Right atrium auricular region (tissue), 2 donors: ENCODE measurements around the gene DISP2. TPM values are rescaled to one million over a fixed set of nuclear protein-coding genes. Genes with fewer than 3 reads are reported as not detected.

Experiments
- DNase-seq: peaks from one replicate; pipeline ENCODE4 v3.0.0-alpha.2; 2019; ENCODE audit warnings: low spot score
- H3K27ac ChIP-seq, 2 donors: fragments of 200-600 bp; sonication (generic); 1 replicate in 1 of 2; 2 replicates in 1 of 2; pipeline ENCODE4 v1.5.1; 2016 to 2019
- H3K27me3 ChIP-seq, 2 donors: fragments of 200-600 bp; sonication (generic); one replicate each; pipeline versions ENCODE4 v1.5.1 to v1.6.0; 2017 to 2019
- H3K36me3 ChIP-seq: fragments of 200-600 bp; sonication (generic); one replicate; pipeline ENCODE4 v1.5.1; 2016
- H3K4me1 ChIP-seq, 2 donors: fragments of 200-600 bp; sonication (generic); one replicate each; pipeline versions ENCODE4 v1.5.1 to v1.6.0; 2017 to 2019
- H3K4me3 ChIP-seq, 2 donors: fragments of 200-600 bp; sonication (generic); 1 replicate in 1 of 2; 2 replicates in 1 of 2; pipeline ENCODE4 v1.5.1; 2017 to 2019; ENCODE audit warnings: mild to moderate bottlenecking in 1 of 2, moderate library complexity in 1 of 2
- H3K9me3 ChIP-seq, 2 donors: fragments of 200-600 bp; sonication (generic); one replicate each; pipeline ENCODE4 v1.5.1; 2019
- total RNA-seq, 2 donors: library from RNA; depleted of rRNA; stranded (reverse); fragments of >200 nt; gene quantifications; one replicate each; pipeline ENCODE4 v1.1.0, GENCODE V29; 2016
- TF ChIP-seq, protein P1 (sequence below), 2 donors: fragments of 200-600 bp; sonication (generic); IDR thresholded peaks; one replicate each; pipeline ENCODE4 v1.5.1; 2019; ENCODE audit warnings: antibody characterized with exemption in 2 of 2

Gene DISP2
- total RNA-seq, 2 donors from 2014 or later, result 0.11 to 0.20 TPM

DNA sequence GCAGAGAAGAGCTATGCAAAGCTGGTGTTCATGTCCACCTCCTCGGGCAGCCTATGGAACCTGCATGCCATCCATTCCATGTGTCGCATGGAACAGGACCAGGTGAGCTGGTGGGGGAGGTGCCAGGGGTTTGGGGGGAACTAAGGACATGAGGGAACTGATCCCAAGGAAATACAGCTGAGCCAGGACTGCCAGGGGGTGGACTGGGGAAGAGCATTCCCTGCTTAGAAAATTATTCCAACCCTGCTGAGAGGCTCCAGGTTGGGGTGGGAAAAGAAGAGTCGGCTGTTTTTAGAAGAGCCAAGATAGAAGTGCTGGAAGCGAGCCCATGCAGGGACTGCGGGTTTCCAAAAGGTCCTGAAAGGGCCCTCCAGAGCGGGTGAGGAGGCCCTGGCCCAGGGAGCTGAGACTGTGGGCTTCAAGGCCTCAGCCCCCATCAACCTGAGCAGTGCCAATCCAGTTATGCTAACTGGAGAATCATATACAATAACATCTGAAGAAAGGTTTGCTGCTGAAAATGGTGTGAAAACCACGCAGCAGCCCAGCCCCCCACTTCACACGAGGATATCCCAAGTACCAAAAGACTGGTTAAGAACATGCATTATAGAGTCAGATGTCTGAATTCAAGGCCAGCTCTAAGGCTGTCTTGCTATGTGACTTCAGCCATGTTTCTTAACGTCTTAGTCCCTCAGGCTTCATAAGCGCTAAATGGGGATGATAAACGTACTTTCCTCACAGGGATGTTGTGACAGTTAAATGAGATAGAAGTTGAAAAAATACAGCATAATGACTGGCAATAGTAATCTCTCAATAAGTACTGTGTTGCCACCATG lies 7.8 kb downstream of the DISP2 start:
- Histone ChIP-seq H3K27ac (peak overlapping the region; percentile 77 to 83), H3K36me3 (no peaks in the 10 kb centered on the region), H3K4me1 (peaks cover 0 to 32% of the 10 kb centered on the region in 2 donors), H3K27me3 (no peaks in the 10 kb centered on the region), H3K4me3 (no peak overlapping the region), H3K9me3 (no peaks in the 10 kb centered on the region)
- DNase-seq, result no peak
- TF ChIP-seq, protein P1, sequence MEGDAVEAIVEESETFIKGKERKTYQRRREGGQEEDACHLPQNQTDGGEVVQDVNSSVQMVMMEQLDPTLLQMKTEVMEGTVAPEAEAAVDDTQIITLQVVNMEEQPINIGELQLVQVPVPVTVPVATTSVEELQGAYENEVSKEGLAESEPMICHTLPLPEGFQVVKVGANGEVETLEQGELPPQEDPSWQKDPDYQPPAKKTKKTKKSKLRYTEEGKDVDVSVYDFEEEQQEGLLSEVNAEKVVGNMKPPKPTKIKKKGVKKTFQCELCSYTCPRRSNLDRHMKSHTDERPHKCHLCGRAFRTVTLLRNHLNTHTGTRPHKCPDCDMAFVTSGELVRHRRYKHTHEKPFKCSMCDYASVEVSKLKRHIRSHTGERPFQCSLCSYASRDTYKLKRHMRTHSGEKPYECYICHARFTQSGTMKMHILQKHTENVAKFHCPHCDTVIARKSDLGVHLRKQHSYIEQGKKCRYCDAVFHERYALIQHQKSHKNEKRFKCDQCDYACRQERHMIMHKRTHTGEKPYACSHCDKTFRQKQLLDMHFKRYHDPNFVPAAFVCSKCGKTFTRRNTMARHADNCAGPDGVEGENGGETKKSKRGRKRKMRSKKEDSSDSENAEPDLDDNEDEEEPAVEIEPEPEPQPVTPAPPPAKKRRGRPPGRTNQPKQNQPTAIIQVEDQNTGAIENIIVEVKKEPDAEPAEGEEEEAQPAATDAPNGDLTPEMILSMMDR (IDR thresholded peaks at IDR 0.05), result no peak

DNA sequence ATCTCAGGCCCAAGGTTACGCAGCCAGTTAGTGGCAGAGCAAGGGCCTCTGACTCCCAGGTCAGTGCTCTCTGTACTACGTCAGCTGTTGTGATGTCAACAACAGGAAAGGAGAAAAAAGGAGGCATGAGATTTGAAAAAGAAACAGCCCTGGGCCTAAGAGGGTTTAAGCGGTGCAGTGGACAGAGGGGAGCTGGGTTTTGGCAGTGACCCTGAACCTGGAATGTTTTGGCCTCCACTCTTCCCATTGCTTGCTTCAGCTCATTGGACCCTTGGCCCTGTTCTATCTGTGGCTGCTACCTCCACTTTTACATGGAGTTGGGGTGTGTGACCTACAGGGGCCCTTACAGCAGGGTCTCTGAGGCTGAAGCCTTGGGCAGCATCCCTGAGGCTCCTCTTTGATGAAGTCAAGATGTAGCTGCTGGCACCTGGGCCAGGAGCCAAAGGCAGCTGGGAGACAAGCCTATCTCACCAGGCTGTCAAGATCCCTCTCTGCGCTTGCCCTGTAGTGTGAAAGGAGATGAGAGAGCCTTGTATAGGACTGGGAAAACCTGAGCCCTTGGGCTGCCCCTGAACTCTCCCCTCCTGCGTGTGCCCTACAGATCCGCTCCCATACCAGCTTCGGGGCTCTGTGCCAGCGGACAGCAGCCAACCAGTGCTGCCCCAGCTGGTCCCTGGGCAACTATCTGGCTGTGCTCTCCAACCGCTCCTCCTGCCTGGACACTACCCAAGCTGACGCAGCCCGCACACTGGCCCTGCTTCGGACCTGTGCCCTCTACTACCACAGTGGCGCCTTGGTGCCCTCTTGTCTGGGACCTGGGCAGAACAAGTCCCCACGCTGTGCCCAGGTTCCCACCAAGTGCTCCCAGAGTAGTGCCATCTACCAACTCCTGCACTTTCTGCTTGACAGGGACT lies 8.7 kb downstream of the DISP2 start:
- Histone ChIP-seq H3K4me3 (no peak overlapping the region), H3K36me3 (no peaks in the 10 kb centered on the region), H3K4me1 (peaks cover 0 to 32% of the 10 kb centered on the region in 2 donors), H3K27ac (peak overlapping the region; percentile 77 to 83), H3K9me3 (no peaks in the 10 kb centered on the region), H3K27me3 (no peaks in the 10 kb centered on the region)
- DNase-seq, result no peak
- TF ChIP-seq, protein P1 (IDR thresholded peaks at IDR 0.05), result no peak

DNA sequence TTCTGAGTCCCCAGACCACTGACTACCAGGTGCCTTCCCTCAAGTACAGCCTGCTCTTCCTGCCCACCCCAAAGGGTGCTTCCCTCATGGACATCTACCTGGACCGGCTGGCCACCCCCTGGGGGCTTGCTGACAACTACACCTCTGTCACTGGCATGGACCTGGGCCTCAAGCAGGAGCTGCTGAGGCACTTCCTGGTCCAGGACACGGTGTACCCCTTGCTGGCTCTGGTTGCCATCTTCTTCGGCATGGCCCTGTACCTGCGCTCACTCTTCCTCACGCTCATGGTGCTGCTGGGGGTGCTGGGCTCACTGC lies 9.3 kb downstream of the DISP2 start:
- Histone ChIP-seq H3K9me3 (no peaks in the 10 kb centered on the region), H3K27ac (peak overlapping the region; percentile 77 to 83), H3K4me1 (peaks cover 0 to 32% of the 10 kb centered on the region in 2 donors), H3K27me3 (no peaks in the 10 kb centered on the region), H3K36me3 (no peaks in the 10 kb centered on the region), H3K4me3 (peak overlapping the region in 1 of 2 donors; percentile 41)
- DNase-seq, result no peak
- TF ChIP-seq, protein P1 (IDR thresholded peaks at IDR 0.05), result no peak

DNA sequence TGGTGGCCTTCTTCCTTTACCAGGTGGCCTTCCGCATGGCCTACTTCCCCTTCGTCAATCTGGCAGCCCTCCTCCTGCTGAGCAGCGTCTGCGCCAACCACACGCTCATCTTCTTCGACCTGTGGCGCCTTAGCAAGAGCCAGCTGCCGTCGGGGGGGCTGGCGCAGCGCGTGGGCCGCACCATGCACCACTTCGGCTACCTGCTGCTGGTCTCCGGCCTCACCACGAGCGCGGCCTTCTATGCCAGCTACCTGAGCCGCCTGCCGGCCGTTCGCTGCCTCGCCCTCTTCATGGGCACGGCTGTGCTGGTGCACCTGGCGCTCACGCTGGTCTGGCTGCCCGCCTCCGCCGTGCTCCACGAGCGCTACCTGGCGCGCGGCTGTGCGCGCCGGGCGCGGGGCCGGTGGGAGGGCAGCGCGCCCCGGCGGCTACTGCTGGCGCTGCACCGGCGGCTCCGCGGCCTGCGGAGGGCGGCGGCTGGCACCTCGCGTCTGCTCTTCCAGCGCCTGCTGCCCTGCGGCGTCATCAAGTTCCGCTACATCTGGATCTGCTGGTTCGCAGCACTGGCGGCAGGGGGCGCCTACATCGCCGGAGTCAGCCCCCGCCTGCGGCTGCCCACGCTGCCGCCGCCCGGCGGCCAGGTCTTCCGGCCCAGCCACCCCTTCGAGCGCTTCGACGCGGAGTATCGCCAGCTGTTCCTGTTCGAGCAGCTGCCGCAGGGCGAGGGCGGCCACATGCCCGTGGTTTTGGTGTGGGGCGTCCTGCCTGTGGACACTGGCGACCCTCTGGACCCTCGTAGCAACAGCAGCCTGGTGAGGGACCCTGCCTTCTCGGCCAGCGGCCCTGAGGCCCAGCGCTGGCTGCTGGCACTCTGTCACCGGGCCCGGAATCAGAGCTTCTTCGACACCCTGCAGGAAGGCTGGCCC lies 9.9 kb downstream of the DISP2 start:
- H3K4me1 ChIP-seq, result peaks cover 0 to 32% of the 10 kb centered on the region in 2 donors
- H3K36me3 ChIP-seq, result no peaks in the 10 kb centered on the region
- no peaks in the 10 kb centered on the region for H3K9me3 ChIP-seq
- peak; percentile 84 for DNase-seq
- peak overlapping the region; percentile 77 to 83 for H3K27ac ChIP-seq
- H3K27me3 ChIP-seq, result no peaks in the 10 kb centered on the region
- peak overlapping the region; percentile 19 to 41 for H3K4me3 ChIP-seq
- TF ChIP-seq, protein P1 (IDR thresholded peaks at IDR 0.05), result peak; percentile 86 to 97

DNA sequence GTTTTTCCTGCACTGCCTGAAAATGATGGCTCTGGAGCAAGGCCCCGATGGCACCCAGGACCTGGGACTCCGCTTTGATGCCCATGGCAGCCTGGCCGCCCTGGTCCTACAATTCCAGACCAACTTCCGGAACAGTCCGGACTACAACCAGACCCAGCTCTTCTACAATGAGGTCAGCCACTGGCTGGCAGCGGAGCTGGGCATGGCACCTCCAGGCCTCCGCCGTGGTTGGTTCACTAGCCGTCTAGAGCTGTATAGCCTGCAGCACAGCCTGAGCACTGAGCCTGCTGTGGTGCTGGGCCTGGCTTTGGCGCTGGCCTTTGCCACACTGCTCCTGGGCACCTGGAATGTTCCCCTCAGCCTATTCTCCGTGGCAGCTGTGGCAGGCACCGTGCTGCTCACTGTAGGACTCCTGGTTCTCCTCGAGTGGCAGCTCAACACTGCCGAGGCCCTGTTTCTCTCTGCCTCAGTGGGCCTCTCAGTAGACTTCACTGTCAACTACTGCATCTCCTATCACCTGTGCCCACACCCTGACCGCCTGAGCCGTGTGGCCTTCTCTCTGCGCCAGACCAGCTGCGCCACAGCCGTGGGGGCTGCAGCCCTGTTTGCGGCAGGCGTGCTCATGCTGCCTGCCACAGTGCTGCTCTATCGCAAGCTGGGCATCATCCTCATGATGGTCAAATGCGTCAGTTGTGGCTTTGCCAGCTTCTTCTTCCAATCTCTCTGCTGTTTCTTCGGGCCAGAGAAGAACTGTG lies 10.9 kb downstream of the DISP2 start:
- no peak for DNase-seq
- Histone ChIP-seq H3K4me1 (peaks cover 0 to 32% of the 10 kb centered on the region in 2 donors), H3K4me3 (no peak overlapping the region), H3K9me3 (no peaks in the 10 kb centered on the region), H3K27me3 (no peaks in the 10 kb centered on the region), H3K36me3 (no peaks in the 10 kb centered on the region), H3K27ac (no peak overlapping the region)
- TF ChIP-seq, protein P1 (IDR thresholded peaks at IDR 0.05), result no peak
